HL-60 (cell line): ENCODE results near the gene ELMO1.

Experiments
- DNase-seq, 2 experiments: peaks; one replicate each; pipeline ENCODE4 v3.0.0-alpha.2; 2010 to 2020; ENCODE audit warnings: low read depth in 1 of 2, low spot score in 1 of 2
- H3K27ac ChIP-seq: fragments of 250-450 bp; sonication (Bioruptor Pico); replicated peaks from 2 replicates; pipeline ENCODE4 v1.5.1; 2020; ENCODE audit warnings: mild to moderate bottlenecking, moderate library complexity
- H3K27me3 ChIP-seq: fragments of 250-450 bp; sonication (Bioruptor Pico); 2 replicates; pipeline ENCODE4 v1.5.1; 2021; ENCODE audit warnings: mild to moderate bottlenecking, moderate library complexity; ENCODE audit not compliant: insufficient read depth, poor library complexity, severe bottlenecking
- H3K4me3 ChIP-seq: replicated peaks from 2 replicates; pipeline ENCODE4 v1.5.1; 2011; ENCODE audit warnings: mild to moderate bottlenecking, control low read depth, low read length; ENCODE audit not compliant: insufficient read depth
- CTCF ChIP-seq: IDR thresholded peaks from one replicate; pipeline ENCODE4 v1.5.1; 2011; ENCODE audit warnings: low read length, control low read depth, inconsistent platforms; ENCODE audit not compliant: insufficient read depth
- GABPA ChIP-seq: IDR thresholded peaks from 2 replicates; pipeline ENCODE4 v1.6.1; 2012; ENCODE audit warnings: low read depth
- POLR2AphosphoS5 ChIP-seq: IDR thresholded peaks from 2 replicates; pipeline ENCODE4 v1.6.1; 2012; ENCODE audit warnings: low read depth
- SPI1 ChIP-seq: IDR thresholded peaks from 2 replicates; pipeline ENCODE4 v1.6.1; 2012; ENCODE audit warnings: low read depth, mild to moderate bottlenecking, borderline replicate concordance
- TF ChIP-seq, protein P1 (sequence below): IDR thresholded peaks from 2 replicates; pipeline ENCODE4 v1.6.1; 2012; ENCODE audit warnings: low read depth; ENCODE audit not compliant: insufficient replicate concordance

The ELMO1 gene

GRCh38 chr7:37050801-37051200, 397.9 kb downstream of the ELMO1 start:
- TF ChIP-seq POLR2AphosphoS5: no peak
- TF ChIP-seq CTCF: no peak
- TF ChIP-seq GABPA: no peak
- no peak for DNase-seq
- no peak overlapping the region for H3K27ac ChIP-seq
- no peaks in the 10 kb centered on the region for H3K27me3 ChIP-seq
- H3K4me3 ChIP-seq: no peak overlapping the region

DNA sequence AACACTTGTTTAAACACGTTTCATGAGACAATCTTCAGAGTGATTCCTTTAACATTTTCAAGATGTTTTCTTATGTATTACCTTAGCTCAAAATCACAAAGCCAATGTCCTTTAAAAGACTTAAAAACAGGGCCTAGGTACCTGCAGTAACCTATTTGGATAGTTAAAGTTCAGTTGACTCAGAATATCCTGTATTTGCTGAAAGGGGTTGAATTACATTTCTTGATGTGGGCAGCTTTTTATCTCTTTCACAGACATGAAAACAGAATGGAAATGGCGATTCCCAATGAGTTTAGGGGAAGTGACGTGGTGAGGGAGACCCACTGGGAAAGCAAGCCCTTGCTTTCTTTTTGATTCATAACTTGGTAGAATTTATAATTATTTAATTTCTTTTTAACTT, 400.0 kb downstream of the ELMO1 start:
- Histone ChIP-seq H3K4me3 (no peak overlapping the region), H3K27me3 (no peaks in the 10 kb centered on the region), H3K27ac (no peak overlapping the region)
- TF ChIP-seq, protein P1, sequence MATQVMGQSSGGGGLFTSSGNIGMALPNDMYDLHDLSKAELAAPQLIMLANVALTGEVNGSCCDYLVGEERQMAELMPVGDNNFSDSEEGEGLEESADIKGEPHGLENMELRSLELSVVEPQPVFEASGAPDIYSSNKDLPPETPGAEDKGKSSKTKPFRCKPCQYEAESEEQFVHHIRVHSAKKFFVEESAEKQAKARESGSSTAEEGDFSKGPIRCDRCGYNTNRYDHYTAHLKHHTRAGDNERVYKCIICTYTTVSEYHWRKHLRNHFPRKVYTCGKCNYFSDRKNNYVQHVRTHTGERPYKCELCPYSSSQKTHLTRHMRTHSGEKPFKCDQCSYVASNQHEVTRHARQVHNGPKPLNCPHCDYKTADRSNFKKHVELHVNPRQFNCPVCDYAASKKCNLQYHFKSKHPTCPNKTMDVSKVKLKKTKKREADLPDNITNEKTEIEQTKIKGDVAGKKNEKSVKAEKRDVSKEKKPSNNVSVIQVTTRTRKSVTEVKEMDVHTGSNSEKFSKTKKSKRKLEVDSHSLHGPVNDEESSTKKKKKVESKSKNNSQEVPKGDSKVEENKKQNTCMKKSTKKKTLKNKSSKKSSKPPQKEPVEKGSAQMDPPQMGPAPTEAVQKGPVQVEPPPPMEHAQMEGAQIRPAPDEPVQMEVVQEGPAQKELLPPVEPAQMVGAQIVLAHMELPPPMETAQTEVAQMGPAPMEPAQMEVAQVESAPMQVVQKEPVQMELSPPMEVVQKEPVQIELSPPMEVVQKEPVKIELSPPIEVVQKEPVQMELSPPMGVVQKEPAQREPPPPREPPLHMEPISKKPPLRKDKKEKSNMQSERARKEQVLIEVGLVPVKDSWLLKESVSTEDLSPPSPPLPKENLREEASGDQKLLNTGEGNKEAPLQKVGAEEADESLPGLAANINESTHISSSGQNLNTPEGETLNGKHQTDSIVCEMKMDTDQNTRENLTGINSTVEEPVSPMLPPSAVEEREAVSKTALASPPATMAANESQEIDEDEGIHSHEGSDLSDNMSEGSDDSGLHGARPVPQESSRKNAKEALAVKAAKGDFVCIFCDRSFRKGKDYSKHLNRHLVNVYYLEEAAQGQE: no peak
- no peak for TF ChIP-seq SPI1
- no peak for TF ChIP-seq GABPA
- no peak for TF ChIP-seq CTCF
- no peak for TF ChIP-seq POLR2AphosphoS5
- no peak for DNase-seq

- no peak for DNase-seq
- TF ChIP-seq, protein P1: no peak
- no peak for TF ChIP-seq POLR2AphosphoS5
- no peak for TF ChIP-seq GABPA
- TF ChIP-seq CTCF: no peak
- TF ChIP-seq SPI1: no peak
- H3K27ac ChIP-seq: no peak overlapping the region
- no peak overlapping the region for H3K4me3 ChIP-seq
- H3K27me3 ChIP-seq: no peaks in the 10 kb centered on the region
These were observed 401.4 kb downstream of the ELMO1 start for GRCh38 chr7:37047260-37047659.

DNA sequence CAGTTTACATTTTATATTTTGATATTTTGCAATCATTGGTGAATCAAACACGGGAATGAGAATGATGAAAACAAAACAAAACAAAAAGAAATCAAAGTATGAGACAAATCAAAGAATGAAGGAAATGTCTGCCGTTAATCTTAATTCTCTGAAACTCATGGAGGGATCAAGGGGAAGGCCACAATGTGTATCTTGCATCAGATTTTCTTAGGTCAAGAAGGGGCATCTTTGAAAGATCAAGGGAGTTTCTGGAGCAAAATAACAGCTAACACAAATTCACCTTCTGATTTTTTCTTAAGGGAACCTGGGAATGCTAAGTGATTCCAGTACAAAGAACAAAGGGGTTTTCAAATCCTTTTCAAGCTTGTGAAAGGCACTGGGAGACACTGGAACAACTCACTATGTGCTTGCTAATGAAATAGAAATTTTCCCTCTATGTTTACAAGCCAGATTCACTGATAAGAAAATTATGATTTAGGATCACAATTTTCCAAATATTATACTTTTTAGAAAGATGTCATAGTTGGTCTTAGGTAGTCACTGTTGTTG, 402.1 kb downstream of the ELMO1 start:
- DNase-seq: no peak
- H3K27me3 ChIP-seq: no peaks in the 10 kb centered on the region
- H3K27ac ChIP-seq: no peak overlapping the region
- no peak overlapping the region for H3K4me3 ChIP-seq
- TF ChIP-seq SPI1 (no peak), POLR2AphosphoS5 (no peak)
